ENCODE measurements around the gene UBXN11.
"Not testable (repeated sequence)": the region's sequence is repeated elsewhere in the genome, so short reads cannot be mapped to it uniquely, and the experiment has no call there.

UBXN11 gene

DNA sequence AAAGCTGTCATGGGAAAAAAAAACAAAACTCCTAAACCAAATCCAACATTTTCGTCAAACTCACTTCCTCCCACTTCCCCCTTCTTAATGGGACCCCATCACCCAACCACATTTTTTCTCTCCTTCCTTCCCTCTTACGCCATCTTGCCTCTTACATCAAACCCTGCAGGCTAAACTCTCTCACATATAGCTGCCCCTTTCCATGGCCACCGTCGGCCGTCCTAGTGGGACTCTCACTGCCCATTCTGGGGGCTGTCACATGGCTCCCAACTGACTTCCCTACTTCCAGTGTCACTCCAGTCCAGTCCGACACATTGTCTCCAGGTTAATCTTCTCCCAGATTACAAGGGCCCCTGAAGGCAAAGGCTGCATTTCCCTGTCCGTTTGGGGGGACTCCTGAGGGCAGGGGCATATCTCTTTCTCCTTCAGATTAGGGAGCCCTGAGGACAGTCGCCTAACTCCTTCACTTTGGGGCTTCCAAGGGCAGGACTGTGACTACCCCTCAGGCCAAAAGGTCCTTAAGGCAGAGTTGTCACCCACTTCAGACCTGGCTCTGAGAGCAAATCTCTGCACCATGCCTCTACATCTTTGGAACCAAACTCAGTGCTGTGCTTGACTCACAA lies 658 bp downstream of the UBXN11 start:
- no peak for DNase-seq (ENCODE audit: low read depth)

- peak; percentile 93 for DNase-seq (ENCODE audit: low read depth)
Measured at GRCh38 chr1:26302733-26303405, 3.6 kb downstream of the UBXN11 start.

DNA sequence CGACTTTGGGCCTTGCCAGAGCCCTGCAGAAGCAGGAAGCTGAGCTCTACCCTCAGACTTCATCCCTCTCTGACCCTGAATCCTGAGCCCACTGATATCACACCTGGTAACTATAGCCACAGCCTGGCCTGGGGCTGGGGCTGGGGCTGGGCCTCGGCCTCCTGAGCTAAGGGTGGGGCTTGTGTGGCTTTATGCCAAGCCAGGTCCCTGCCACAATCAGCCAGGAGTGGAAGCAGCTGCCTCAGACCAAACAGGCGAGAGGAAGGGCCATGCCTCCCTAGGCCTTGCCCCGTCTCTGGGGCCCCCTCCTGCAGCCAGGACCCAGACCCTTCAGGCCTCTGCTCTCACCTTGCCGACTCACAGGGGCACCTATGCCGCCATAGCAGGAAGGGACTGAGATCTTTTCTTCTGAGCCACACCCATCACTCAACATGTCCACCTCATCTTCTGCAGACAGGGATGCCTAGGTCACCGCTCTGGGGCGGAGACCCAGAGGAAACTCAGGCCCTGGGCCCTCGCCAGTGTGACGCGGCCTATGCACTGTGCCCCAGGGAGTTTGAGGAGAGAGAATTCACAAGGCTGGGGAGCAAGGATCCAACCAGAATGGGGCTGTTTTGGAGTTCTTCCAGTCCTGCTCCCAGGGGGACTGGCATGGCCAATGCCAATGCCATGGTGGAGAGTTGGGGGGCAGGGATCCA lies 5.7 kb downstream of the UBXN11 start:
- DNase-seq (ENCODE audit: low read depth): no peak

- DNase-seq (ENCODE audit: low read depth): no peak
Measured at GRCh38 chr1:26297791-26298124, 8.7 kb downstream of the UBXN11 start.

- no peak for DNase-seq (ENCODE audit: low read depth)
Measured at GRCh38 chr1:26297057-26297790, 9.2 kb downstream of the UBXN11 start.

DNA sequence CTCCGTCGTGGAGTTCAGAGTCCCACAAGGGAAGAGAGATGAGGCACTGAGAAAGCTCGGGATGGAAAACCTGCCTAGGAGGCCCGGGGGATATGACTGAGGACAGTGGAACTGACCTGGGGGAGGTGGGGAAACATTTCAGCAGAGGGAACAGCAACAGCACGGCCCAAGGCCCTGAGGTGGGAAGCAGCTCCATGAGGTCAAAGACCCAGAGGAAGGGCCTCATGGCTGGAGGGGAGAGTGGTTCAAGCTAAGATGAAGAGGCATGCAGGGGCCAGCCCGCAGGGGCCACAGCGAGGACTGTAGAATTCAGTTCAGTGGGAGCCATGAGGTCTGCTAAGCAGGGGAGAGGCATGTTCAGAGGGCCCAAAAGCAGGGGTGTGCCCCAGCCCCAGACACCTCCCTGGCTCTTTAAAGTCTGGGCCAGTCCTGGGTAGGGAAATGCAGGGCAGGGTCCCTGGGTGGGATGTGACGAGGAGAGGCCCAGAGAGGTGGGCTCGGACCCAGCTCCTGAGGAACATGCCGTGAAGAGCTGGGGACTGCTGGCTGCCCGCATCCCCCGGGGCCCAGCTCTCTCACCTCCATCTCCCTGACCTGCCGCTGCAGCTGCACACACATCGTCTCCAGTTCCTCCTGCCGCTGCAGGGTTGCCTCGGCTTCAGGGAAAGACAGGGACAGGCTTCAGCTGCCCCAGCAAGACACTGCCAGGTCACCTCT lies 9.9 kb downstream of the UBXN11 start:
- no peak for DNase-seq (ENCODE audit: low read depth)

GRCh38 chr1:26295194-26296138 lies 11.0 kb downstream of the UBXN11 start:
- no peak for DNase-seq (ENCODE audit: low read depth)

DNA sequence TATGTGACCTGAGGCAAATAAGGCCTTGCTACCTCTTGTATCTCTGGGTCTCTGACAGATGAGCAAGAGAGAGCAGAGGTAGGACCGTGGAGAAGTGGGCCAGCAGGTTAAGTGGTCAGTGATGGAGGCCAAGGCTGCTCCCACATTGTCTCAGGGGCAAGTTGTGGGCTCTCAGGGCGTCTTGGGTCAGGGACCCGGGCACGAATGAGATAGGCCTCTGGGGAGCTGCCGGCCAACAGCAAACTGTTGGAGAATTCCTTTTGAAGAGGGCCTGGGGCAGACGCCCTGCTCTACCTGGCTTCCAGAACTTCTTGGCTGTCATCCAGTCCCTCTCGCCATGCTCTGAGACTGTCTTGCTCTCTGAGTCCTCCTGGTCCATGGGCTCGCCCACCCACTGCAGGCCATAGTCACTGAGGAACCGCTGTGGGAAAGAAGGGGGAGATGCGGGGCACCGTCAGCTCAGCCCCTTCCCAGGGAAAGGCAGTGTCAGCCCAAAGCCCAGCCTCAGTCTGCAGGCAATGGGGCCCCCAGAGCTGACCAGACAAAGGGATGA lies 12.4 kb downstream of the UBXN11 start:
- DNase-seq (ENCODE audit: low read depth): no peak

GRCh38 chr1:26292735-26293134 lies 13.7 kb downstream of the UBXN11 start:
- DNase-seq (ENCODE audit: low read depth): not testable (repeated sequence)

GRCh38 chr1:26291939-26292338 lies 14.5 kb downstream of the UBXN11 start:
- no peak for DNase-seq (ENCODE audit: low read depth)

GRCh38 chr1:26291433-26291832 lies 15.0 kb downstream of the UBXN11 start:
- no peak for DNase-seq (ENCODE audit: low read depth)

DNA sequence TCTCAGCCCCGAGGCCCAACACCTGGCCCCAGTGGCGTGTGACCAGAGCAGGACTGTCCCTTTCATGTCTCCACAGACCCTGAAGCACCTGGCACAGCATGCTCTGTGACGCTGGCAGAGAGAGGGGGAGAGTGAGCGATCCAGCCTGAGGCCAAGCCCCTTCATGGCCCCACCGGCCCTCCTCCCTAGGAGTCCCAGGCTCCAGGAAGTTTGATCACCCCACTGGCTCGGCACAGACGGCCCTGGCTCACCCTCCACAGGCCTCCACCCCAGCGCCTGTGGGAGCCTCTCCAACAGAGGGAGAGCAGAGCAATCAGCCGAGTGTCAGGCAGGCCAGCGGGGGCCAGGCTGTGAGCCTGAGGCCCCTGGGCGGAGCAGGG lies 15.6 kb downstream of the UBXN11 start:
- DNase-seq (ENCODE audit: low read depth): no peak

GRCh38 chr1:26290122-26290881 lies 16.1 kb downstream of the UBXN11 start:
- DNase-seq (ENCODE audit: low read depth): no peak

- DNase-seq (ENCODE audit: low read depth): no peak
Measured at GRCh38 chr1:26289158-26290059, 17.0 kb downstream of the UBXN11 start.

- no peak for DNase-seq (ENCODE audit: low read depth)
Measured at GRCh38 chr1:26288311-26288941, 18.0 kb downstream of the UBXN11 start.

DNA sequence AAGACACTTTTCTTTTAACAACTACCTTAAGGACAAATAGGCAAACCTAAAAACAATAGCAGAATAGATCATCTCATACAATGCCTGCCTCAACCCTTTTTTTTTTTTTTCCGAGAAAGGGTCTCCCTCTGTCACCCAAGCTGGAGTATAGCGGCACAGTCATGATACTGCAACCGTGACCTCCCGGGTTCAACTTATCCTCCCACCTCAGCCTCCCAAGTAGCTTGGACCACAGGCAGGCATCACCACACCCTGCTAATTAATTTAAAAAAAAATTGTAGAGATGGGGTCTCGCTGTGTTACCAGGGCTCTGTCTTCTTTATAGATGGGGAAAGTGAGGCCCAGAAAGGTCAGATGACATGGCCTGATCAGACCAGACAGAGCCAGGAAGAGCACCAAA lies 18.6 kb downstream of the UBXN11 start:
- DNase-seq (ENCODE audit: low read depth): no peak

DNA sequence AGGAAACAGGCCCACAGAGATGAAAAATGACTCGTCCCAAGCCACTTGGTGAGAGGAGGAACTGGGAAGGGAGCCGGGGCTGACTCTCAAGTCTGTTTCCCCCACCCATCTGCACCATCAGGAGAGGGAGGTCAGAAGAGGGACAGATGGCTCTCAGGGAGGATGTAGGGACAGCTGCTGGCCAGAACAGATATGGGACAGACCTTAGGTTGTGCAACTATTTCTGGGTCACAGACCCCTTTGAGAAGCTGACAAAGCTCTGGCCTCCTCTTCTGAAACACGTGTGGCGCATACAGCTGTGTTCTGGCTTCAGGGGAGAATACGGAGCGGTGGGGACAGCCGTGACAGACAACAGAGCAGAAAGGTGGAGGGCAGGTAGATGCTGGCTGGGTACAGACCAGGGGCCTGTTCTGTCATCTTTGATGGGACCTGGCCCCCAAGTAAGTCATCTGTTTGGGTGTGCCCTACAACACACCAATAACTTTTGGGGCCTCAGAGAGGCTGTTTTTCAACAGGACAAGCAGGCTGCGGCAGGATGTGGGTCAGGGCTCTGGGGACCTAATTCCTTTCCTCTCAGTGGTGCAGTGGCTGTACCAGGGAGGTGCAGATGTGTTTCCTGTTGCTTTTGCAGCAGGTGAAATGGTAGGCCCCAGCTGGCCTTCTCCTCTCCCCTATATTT lies 19.3 kb downstream of the UBXN11 start:
- DNase-seq (ENCODE audit: low read depth): peak; percentile 46

GRCh38 chr1:26286064-26286416 lies 20.4 kb downstream of the UBXN11 start:
- DNase-seq (ENCODE audit: low read depth): no peak
